Heart left ventricle (tissue), 13 donors: ENCODE results near the gene CREBZF.

Experiments
- POLR2A ChIP-seq, 2 donors: fragments of 450-650 bp; IDR thresholded peaks; one replicate each; pipeline ENCODE4 v1.6.1; 2017; ENCODE audit warnings: antibody characterized with exemption in 2 of 2, mild to moderate bottlenecking in 2 of 2, moderate library complexity in 2 of 2
- TF ChIP-seq, protein P1 (sequence below), 12 donors: fragments of 200-600 bp; sonication (generic) in 4 of 12; IDR thresholded peaks; one replicate each; pipeline versions ENCODE4 v1.5.0 to v1.8.0; 2018 to 2022; ENCODE audit warnings: antibody characterized with exemption in 12 of 12, mild to moderate bottlenecking in 5 of 12
- donor health status: ischemic (EF 13 %, LVEDD 7.1; RV severe dilation, severe dysfunction).
- donor health status: DM: no; HTN: yes; CAD: no.
- donor health status: DM: no; HTN: no; CAD: no.
- donor health status: ischemic (EF 25% LVEDD 6.9; RV normal size, moderate dysfunction).
- donor health status: ischemic (EF 25% LVEDD 5.7; RV mildly dilated, moderate dysfunction).
- donor health status: ischemic (EF 35%, LVEDD 5.7; RV mildly dilated, moderate dysfunction).
- donor health status: nonischemic (EF 11% LVEDD 7.7; RV severe dilation, severe dysfunction).
- donor health status: DM: yes; HTN: yes; CAD: no.
- donor health status: PGD.
- donor health status: ischemic (EF 29% LVEDD 5.4; RV normal size, mild dysfunction).
- donor health status: nonischemic (EF 23%, LVEDD 6.1; RV moderate dilation, normal function).

DNA sequence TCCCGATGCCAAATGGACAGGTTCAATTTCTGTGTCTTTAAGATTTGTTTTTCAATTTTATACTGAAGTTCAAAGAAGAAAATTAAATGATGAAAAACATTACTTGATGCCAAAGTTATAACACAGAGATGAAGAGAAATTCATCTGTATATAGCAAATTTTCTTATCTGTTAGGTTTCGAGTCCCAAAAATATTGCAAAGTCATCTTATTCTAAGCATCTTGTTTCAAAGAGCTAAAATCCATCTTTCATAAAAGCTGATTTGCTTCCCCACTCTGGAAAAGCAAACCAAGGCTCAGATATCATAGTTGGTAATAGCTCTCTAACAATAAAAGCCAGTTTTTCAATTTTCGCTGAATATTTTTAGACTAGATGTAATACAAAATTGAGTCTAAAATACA lies 40.0 kb upstream of the CREBZF start:
- TF ChIP-seq, protein P1, sequence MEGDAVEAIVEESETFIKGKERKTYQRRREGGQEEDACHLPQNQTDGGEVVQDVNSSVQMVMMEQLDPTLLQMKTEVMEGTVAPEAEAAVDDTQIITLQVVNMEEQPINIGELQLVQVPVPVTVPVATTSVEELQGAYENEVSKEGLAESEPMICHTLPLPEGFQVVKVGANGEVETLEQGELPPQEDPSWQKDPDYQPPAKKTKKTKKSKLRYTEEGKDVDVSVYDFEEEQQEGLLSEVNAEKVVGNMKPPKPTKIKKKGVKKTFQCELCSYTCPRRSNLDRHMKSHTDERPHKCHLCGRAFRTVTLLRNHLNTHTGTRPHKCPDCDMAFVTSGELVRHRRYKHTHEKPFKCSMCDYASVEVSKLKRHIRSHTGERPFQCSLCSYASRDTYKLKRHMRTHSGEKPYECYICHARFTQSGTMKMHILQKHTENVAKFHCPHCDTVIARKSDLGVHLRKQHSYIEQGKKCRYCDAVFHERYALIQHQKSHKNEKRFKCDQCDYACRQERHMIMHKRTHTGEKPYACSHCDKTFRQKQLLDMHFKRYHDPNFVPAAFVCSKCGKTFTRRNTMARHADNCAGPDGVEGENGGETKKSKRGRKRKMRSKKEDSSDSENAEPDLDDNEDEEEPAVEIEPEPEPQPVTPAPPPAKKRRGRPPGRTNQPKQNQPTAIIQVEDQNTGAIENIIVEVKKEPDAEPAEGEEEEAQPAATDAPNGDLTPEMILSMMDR (IDR thresholded peaks at IDR 0.05): no peak
- no peak for TF ChIP-seq POLR2A (IDR thresholded peaks at IDR 0.05)
